H1 (cell line): ENCODE data around the gene PDE4D. TPM values are rescaled to one million over a fixed set of nuclear protein-coding genes. Genes with fewer than 3 reads are reported as not detected.

ENCODE experiments used
- CTCF ChIA-PET: fragments of 300-600 bp; sonication (Branson Sonifier 250); formaldehyde crosslinking; loops from one replicate; lab custom pipeline; 2021; ENCODE audit not compliant: partially characterized antibody; lab: Charles Lee
- POLR2A ChIA-PET: fragments of 300-600 bp; sonication (Branson Sonifier 250); formaldehyde crosslinking; loops from one replicate; lab custom pipeline; 2021; ENCODE audit warnings: inconsistent platforms; ENCODE audit not compliant: partially characterized antibody; lab: Charles Lee
- DNase-seq, 2 experiments: peaks; one replicate each; pipeline versions ENCODE4 v3.0.0 to v3.0.0-alpha.2; 2010 to 2022; ENCODE audit warnings: low spot score in 2 of 2, low read depth in 1 of 2, mixed read lengths in 1 of 2
- FAIRE-seq: peaks from 2 replicates; lab custom pipeline; 2011; peaks lifted over from hg19 to GRCh38; lab: Jason Lieb, UNC
- H2AFZ ChIP-seq: 2 replicates; pipeline ENCODE4 v1.8.1; 2012; ENCODE audit warnings: low read length, inconsistent platforms
- H2AK5ac ChIP-seq: 2 replicates; pipeline ENCODE4 v1.6.1; 2013; ENCODE audit warnings: low read depth, low read length
- H2BK120ac ChIP-seq: replicated peaks from 2 replicates; pipeline ENCODE3; 2013; ENCODE audit warnings: low read depth, low read length, inconsistent platforms
- H2BK12ac ChIP-seq: 2 replicates; pipeline ENCODE4 v1.6.1; 2013; ENCODE audit warnings: low read depth, low read length
- H2BK15ac ChIP-seq: 2 replicates; pipeline ENCODE4 v1.6.1; 2013; ENCODE audit warnings: low read length
- H2BK20ac ChIP-seq: 2 replicates; pipeline ENCODE4 v1.6.1; 2013; ENCODE audit warnings: low read length
- H2BK5ac ChIP-seq: 2 replicates; pipeline ENCODE4 v1.6.1; 2013; ENCODE audit warnings: low read depth, low read length
- H3K14ac ChIP-seq: 2 replicates; pipeline ENCODE4 v1.6.1; 2013; ENCODE audit warnings: inconsistent platforms; ENCODE audit not compliant: insufficient read length
- H3K18ac ChIP-seq: 2 replicates; pipeline ENCODE4 v1.6.1; 2013; ENCODE audit warnings: low read length; ENCODE audit errors: extremely low read depth
- H3K23ac ChIP-seq: 2 replicates; pipeline ENCODE4 v1.6.1; 2013; ENCODE audit warnings: inconsistent platforms; ENCODE audit not compliant: insufficient read length
- H3K23me2 ChIP-seq: 2 replicates; pipeline ENCODE4 v1.6.1; 2013; ENCODE audit warnings: low read depth, low read length
- H3K27ac ChIP-seq: 2 replicates; pipeline ENCODE4 v1.6.1; 2011; ENCODE audit warnings: low read depth, low read length, inconsistent platforms
- H3K27me3 ChIP-seq, 4 experiments: replicated peaks in 1 of 4; 1 replicate in 1 of 4; 2 replicates in 3 of 4; pipeline versions ENCODE4 v1.6.1 to v1.8.1; 2011 to 2013; ENCODE audit warnings: low read length in 3 of 4, mild to moderate bottlenecking in 3 of 4, inconsistent platforms in 2 of 4, mixed read lengths in 2 of 4, moderate library complexity in 1 of 4; ENCODE audit not compliant: control insufficient read depth in 3 of 4, insufficient read depth in 3 of 4; ENCODE audit errors: extremely low read depth in 1 of 4
- H3K36me3 ChIP-seq, 4 experiments: 2 replicates each; pipeline versions ENCODE4 v1.6.1 to v1.8.1; 2011 to 2013; ENCODE audit warnings: mild to moderate bottlenecking in 4 of 4, low read length in 3 of 4, moderate library complexity in 2 of 4, control low read depth in 1 of 4, inconsistent platforms in 1 of 4; ENCODE audit not compliant: insufficient read depth in 4 of 4, control insufficient read depth in 2 of 4
- H3K4ac ChIP-seq: replicated peaks from 2 replicates; pipeline ENCODE3; 2013; ENCODE audit warnings: low read length, low read depth, mixed read lengths, inconsistent platforms; ENCODE audit not compliant: insufficient read length
- H3K4me1 ChIP-seq, 4 experiments: replicated peaks in 1 of 4; 1 replicate in 1 of 4; 2 replicates in 3 of 4; pipeline versions ENCODE4 v1.6.1 to v1.8.1; 2011 to 2013; ENCODE audit warnings: low read length in 3 of 4, inconsistent platforms in 2 of 4, mixed read lengths in 1 of 4; ENCODE audit not compliant: insufficient read depth in 4 of 4, control insufficient read depth in 3 of 4
- H3K4me2 ChIP-seq, 2 experiments: 2 replicates each; pipeline versions ENCODE4 v1.6.1 to v1.8.1; 2011 to 2013; ENCODE audit warnings: low read depth in 2 of 2, low read length in 2 of 2, control low read depth in 1 of 2, inconsistent platforms in 1 of 2, mild to moderate bottlenecking in 1 of 2; ENCODE audit not compliant: insufficient read depth in 1 of 2
- H3K4me3 ChIP-seq, 4 experiments: fragments of 200-600, 300-600 bp in 1 of 4; sonication (generic), shearing (Covaris generic), sonication (Bioruptor Twin) in 1 of 4; 2 replicates each; pipeline versions ENCODE4 v1.5.1 to v1.8.1; 2011 to 2016; ENCODE audit warnings: low read length in 4 of 4, low read depth in 3 of 4, control low read depth in 2 of 4, inconsistent platforms in 2 of 4, mild to moderate bottlenecking in 2 of 4, mixed read lengths in 1 of 4, moderate library complexity in 1 of 4; ENCODE audit not compliant: insufficient read depth in 2 of 4; ENCODE audit errors: extremely low read depth in 1 of 4
- H3K56ac ChIP-seq: replicated peaks from 2 replicates; pipeline ENCODE3; 2013; ENCODE audit warnings: low read depth, mild to moderate bottlenecking, mixed read lengths, low read length, inconsistent platforms; ENCODE audit not compliant: insufficient read length
- H3K79me1 ChIP-seq: 2 replicates; pipeline ENCODE4 v1.6.1; 2013; ENCODE audit warnings: low read depth, low read length, control low read depth
- H3K79me2 ChIP-seq, 2 experiments: 2 replicates each; pipeline versions ENCODE4 v1.6.1 to v1.8.1; 2012 to 2013; ENCODE audit warnings: low read length in 2 of 2, mild to moderate bottlenecking in 2 of 2, inconsistent platforms in 1 of 2; ENCODE audit not compliant: insufficient read depth in 2 of 2, control insufficient read depth in 1 of 2
- H3K9ac ChIP-seq, 4 experiments: replicated peaks in 1 of 4; 1 replicate in 1 of 4; 2 replicates in 3 of 4; pipeline versions ENCODE4 v1.6.1 to v1.8.1; 2011 to 2013; ENCODE audit warnings: low read depth in 3 of 4, low read length in 3 of 4, control low read depth in 2 of 4, mild to moderate bottlenecking in 2 of 4, moderate library complexity in 2 of 4, inconsistent platforms in 1 of 4; ENCODE audit errors: extremely low read depth in 1 of 4
- H3K9me3 ChIP-seq, 2 experiments: 2 replicates each; pipeline versions ENCODE4 v1.6.1 to v1.8.1; 2012 to 2013; ENCODE audit warnings: mild to moderate bottlenecking in 2 of 2, moderate library complexity in 2 of 2, control low read depth in 1 of 2, inconsistent platforms in 1 of 2, low read depth in 1 of 2, low read length in 1 of 2, mixed read lengths in 1 of 2; ENCODE audit not compliant: insufficient read depth in 2 of 2
- H4K20me1 ChIP-seq, 2 experiments: replicated peaks in 1 of 2; 2 replicates each; pipeline versions ENCODE3 to v1.8.1; 2011 to 2013; ENCODE audit warnings: inconsistent platforms in 2 of 2, low read length in 2 of 2, mild to moderate bottlenecking in 1 of 2; ENCODE audit not compliant: insufficient read depth in 2 of 2, control insufficient read depth in 1 of 2
- H4K5ac ChIP-seq: 2 replicates; pipeline ENCODE4 v1.6.1; 2013; ENCODE audit warnings: low read length, low read depth, mixed read lengths, inconsistent platforms; ENCODE audit not compliant: insufficient read length
- H4K8ac ChIP-seq: 2 replicates; pipeline ENCODE4 v1.8.0; 2013; ENCODE audit warnings: mild to moderate bottlenecking, moderate library complexity, low read length, inconsistent platforms; ENCODE audit not compliant: insufficient read depth; ENCODE audit errors: extremely low read depth
- H4K91ac ChIP-seq: replicated peaks from 2 replicates; pipeline ENCODE3; 2013; ENCODE audit warnings: low read length, mixed read lengths, inconsistent platforms; ENCODE audit not compliant: insufficient read length
- GTF2F1 ChIP-seq: IDR thresholded peaks from 2 replicates; pipeline ENCODE4 v1.6.1; 2012; ENCODE audit warnings: low read depth, low read length, improper control_type of control experiment, borderline replicate concordance
- SP2 ChIP-seq: IDR thresholded peaks from 2 replicates; pipeline ENCODE4 v1.6.1; 2012; ENCODE audit warnings: mild to moderate bottlenecking, low read length, inconsistent platforms
- TEAD4 ChIP-seq: IDR thresholded peaks from 2 replicates; pipeline ENCODE4 v1.6.1; 2012; ENCODE audit warnings: low read depth, low read length, inconsistent platforms, mixed read lengths
- WGBS, 2 experiments: shearing (Covaris generic) in 1 of 2; methylation state at CpG; one replicate each; pipeline versions ENCODE4 v1.1.6 to v1.1.7; 2013 to 2015; ENCODE audit warnings: low lambda C conversion rate in 2 of 2, mixed read lengths in 2 of 2, inconsistent platforms in 1 of 2, low coverage in 1 of 2, missing lambda C conversion rate in 1 of 2; ENCODE audit not compliant: insufficient replicate concordance in 2 of 2, insufficient coverage in 1 of 2, insufficient read length in 1 of 2; ENCODE audit errors: extremely low coverage in 1 of 2, missing lambda C conversion rate in 1 of 2; 5-methylcytosine and 5-hydroxymethylcytosine counted together
- polyA plus RNA-seq, 7 experiments: library from polyadenylated mRNA; depleted of rRNA in 3 of 7; stranded (reverse) in 5 of 7; unstranded in 2 of 7; fragments of >200 nt in 5 of 7; fragments of 200-250 nt in 2 of 7; gene quantifications; 1 replicate in 5 of 7; 2 replicates in 1 of 7; 4 replicates in 1 of 7; pipeline versions ENCODE4 v1.2.1 to v1.2.3, GENCODE V29; 2011 to 2013; ENCODE audit warnings: missing spikeins in 2 of 7, mixed read lengths in 2 of 7
- total RNA-seq: library from RNA; stranded (reverse); fragmentation: NEBNext Ultra II Directional; extraction: Animal tissue kit (Norgen Biotek cat#: 25700); gene quantifications from 2 replicates; pipeline ENCODE4 v1.2.1, GENCODE V29; 2021

Gene PDE4D
- total and polyA plus RNA-seq, 2 of the 8 experiments (the other 6 are each of a cell fraction or from before 2014, with no cell fraction given): 2.3 to 3.7 TPM

- ChIA-PET CTCF (interaction anchor here (1.0 kb wide), 1 partner anchor 10 kb away, joined by 3 read pairs; no protein-coding TSS in a partner anchor), POLR2A (no interaction called here)
- Histone ChIP-seq H3K56ac (no peak overlapping the region), H3K18ac (no peak overlapping the region), H3K23ac (no peak overlapping the region), H3K23me2 (no peaks in the 10 kb centered on the region), H2AK5ac (no peak overlapping the region), H2BK15ac (no peak overlapping the region), H4K5ac (no peak overlapping the region), H3K4ac (no peak overlapping the region), H3K27me3 (no peaks in the 10 kb centered on the region), H3K14ac (no peak overlapping the region), H4K8ac (no peak overlapping the region), H3K36me3 (no peaks in the 10 kb centered on the region), H3K9ac (no peak overlapping the region), H2AFZ (no peak overlapping the region), H3K79me1 (no peaks in the 10 kb centered on the region), H2BK5ac (no peak overlapping the region), H3K79me2 (no peaks in the 10 kb centered on the region), H2BK20ac (no peak overlapping the region), H3K9me3 (no peaks in the 10 kb centered on the region), H3K27ac (no peak overlapping the region), H3K4me2 (no peak overlapping the region), H3K4me3 (no peak overlapping the region), H2BK12ac (no peak overlapping the region), H2BK120ac (no peak overlapping the region), H3K4me1 (no peaks in the 10 kb centered on the region), H4K91ac (no peak overlapping the region), H4K20me1 (no peaks in the 10 kb centered on the region)
- 91% methylated on average over 2 of the region's 2 CpGs; no CpG with 5 or more reads in 1 of the 2 experiments for WGBS, 2 experiments
- FAIRE-seq (no peak), DNase-seq (no peak)
- TF ChIP-seq GTF2F1 (no peak), TEAD4 (no peak), SP2 (no peak)
Measured at GRCh38 chr5:59437176-59437575, 456.4 kb downstream of the PDE4D start.
